AG04450 (cell line): Measurements from ENCODE around the gene ATP2B3. TPM values are rescaled to one million over a fixed set of nuclear protein-coding genes. Genes with fewer than 3 reads are reported as not detected.

Experiments used
- CTCF ChIA-PET: fragments of 300-600, 350-600 bp; formaldehyde crosslinking; extraction: SDS; loops from one replicate; lab custom pipeline; 2022; ENCODE audit warnings: antibody characterized with exemption, inconsistent platforms; lab: Charles Lee
- POLR2A ChIA-PET: fragments of 350-600 bp; formaldehyde crosslinking; extraction: SDS; loops from one replicate; lab custom pipeline; 2021; ENCODE audit warnings: antibody characterized with exemption, inconsistent platforms; lab: Yijun Ruan, JAX
- DNase-seq: peaks from one replicate; pipeline ENCODE4 v3.0.0-alpha.2; 2011; ENCODE audit warnings: low read depth, low spot score
- H3K27ac ChIP-seq: one replicate; pipeline ENCODE4 v1.5.1; 2012; ENCODE audit warnings: low read depth, low read length, control low read depth
- H3K27me3 ChIP-seq: one replicate; pipeline ENCODE4 v1.6.0; 2012; ENCODE audit warnings: low read length; ENCODE audit not compliant: control insufficient read depth, insufficient read depth
- H3K4me3 ChIP-seq: 2 replicates; pipeline ENCODE4 v1.5.1; 2011; ENCODE audit warnings: mild to moderate bottlenecking, low read depth, low read length, control low read depth
- H3K9me3 ChIP-seq: 2 replicates; pipeline ENCODE4 v1.5.1; 2012; ENCODE audit warnings: low read length; ENCODE audit not compliant: control insufficient read depth, insufficient read depth
- CTCF ChIP-seq: IDR thresholded peaks from 2 replicates; pipeline ENCODE4 v1.5.1; 2011; ENCODE audit warnings: low read depth, low read length, control low read depth, inconsistent platforms
- polyA plus RNA-seq: library from polyadenylated mRNA; depleted of rRNA; stranded (reverse); fragments of >200 nt; gene quantifications from 2 replicates; pipeline ENCODE4 v1.2.3, GENCODE V29; 2011

Gene ATP2B3
- polyA plus RNA-seq, 1 experiment: 0.01 TPM

- DNase-seq: no peak
- ChIA-PET POLR2A (no interaction called here), CTCF (no interaction called here)
- no peak overlapping the region for H3K27ac ChIP-seq
- H3K9me3 ChIP-seq: no peaks in the 10 kb centered on the region
- peaks cover 3% of the 10 kb centered on the region for H3K27me3 ChIP-seq
- TF ChIP-seq CTCF: 0 out of 2 replicates have a peak, but pooled peaks have one; percentile 4
- no peak overlapping the region for H3K4me3 ChIP-seq
Measured at GRCh38 chrX:153568451-153569011, 51.1 kb downstream of the ATP2B3 start.

- no peak overlapping the region for H3K27ac ChIP-seq
- H3K9me3 ChIP-seq: no peaks in the 10 kb centered on the region
- ChIA-PET POLR2A (no interaction called here), CTCF (no interaction called here)
- DNase-seq: no peak
- H3K4me3 ChIP-seq: no peak overlapping the region
- H3K27me3 ChIP-seq: peaks cover 7% of the 10 kb centered on the region
- no peak for TF ChIP-seq CTCF
Measured at GRCh38 chrX:153569475-153569874, 52.0 kb downstream of the ATP2B3 start.

DNA sequence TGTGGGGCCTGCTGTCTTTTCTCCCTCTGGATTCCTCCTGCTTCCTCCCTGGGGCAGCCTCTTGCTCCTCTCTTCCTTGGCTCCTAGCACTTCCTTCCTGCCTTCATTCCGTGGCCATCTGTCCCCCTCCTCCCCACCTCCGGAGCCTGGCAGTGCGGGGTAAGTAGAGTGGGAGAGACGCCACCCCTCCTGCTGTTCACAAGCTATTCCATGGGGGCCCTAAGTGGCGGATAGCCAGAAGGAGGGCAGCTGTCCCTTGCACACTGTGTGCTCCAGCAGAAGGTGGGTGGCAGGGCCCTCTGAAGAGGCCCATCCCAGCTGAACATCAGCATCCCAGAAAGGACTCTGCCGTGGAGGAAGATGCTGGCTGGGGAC lies 54.1 kb downstream of the ATP2B3 start:
- POLR2A ChIA-PET: no interaction called here
- no peak for TF ChIP-seq CTCF
- CTCF ChIA-PET: no interaction called here
- H3K27ac ChIP-seq: no peak overlapping the region
- H3K9me3 ChIP-seq: no peaks in the 10 kb centered on the region
- peaks cover 7% of the 10 kb centered on the region for H3K27me3 ChIP-seq
- no peak for DNase-seq
- H3K4me3 ChIP-seq: no peak overlapping the region

DNA sequence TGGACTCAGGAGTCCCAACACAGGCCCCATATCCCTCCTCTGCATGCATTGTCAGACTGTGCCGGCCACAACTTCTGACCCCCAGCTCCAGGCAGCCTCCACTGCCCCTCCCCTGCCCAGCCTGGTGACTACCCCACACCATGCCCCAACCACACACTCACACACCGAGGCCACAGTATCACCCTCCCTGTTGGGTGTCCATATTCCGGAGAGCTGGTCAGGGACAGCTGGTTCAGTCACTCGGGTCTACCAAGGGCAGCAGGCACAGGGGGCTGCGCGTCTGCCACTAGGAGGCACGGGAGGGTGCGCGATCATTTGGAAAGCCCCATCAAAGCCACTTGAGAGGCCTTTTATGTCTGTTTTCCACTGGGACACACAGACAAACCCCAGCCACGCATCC lies 55.2 kb downstream of the ATP2B3 start:
- Histone ChIP-seq H3K9me3 (no peaks in the 10 kb centered on the region), H3K27ac (no peak overlapping the region), H3K4me3 (no peak overlapping the region), H3K27me3 (peaks cover 7% of the 10 kb centered on the region)
- no peak for TF ChIP-seq CTCF
- DNase-seq: no peak
- ChIA-PET CTCF (no interaction called here), POLR2A (no interaction called here)

DNA sequence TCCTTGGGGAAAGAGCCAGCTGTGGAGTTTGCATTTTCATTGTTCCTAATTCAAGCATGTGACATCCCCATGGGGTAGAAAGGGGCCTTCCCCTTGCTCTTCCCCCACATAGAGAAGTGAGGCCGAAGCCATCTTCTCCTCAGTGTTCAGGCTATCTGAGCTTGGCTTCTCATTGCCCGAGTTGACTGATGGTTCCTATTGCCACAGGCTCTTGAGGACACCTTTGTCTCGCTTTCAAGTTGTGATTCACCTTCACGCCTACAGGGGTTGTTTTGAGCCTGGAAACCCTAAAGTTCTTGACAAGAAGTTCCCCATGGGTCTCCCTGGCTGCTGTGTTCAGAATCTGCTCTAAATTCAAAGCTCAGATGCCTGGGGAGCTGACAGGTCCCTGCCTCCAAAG lies 56.5 kb downstream of the ATP2B3 start:
- POLR2A ChIA-PET: no interaction called here
- peaks cover 7% of the 10 kb centered on the region for H3K27me3 ChIP-seq
- TF ChIP-seq CTCF: no peak
- CTCF ChIA-PET: interaction anchor here (0.7 kb wide), 1 partner anchor 93 kb away, joined by 5 read pairs; no protein-coding TSS in a partner anchor
- H3K27ac ChIP-seq: no peak overlapping the region
- no peaks in the 10 kb centered on the region for H3K9me3 ChIP-seq
- no peak overlapping the region for H3K4me3 ChIP-seq
- no peak for DNase-seq
